HUES48 (cell line): ENCODE measurements around the gene DCHS1.

Source experiments
- H3K27ac ChIP-seq: one replicate; pipeline ENCODE4 v1.7.0; 2013; ENCODE audit warnings: low read depth, low read length, inconsistent platforms
- H3K27me3 ChIP-seq: 2 replicates; pipeline ENCODE4 v1.6.1; 2013; ENCODE audit warnings: mild to moderate bottlenecking, low read length; ENCODE audit not compliant: control insufficient read depth, insufficient read depth
- H3K36me3 ChIP-seq: 2 replicates; pipeline ENCODE4 v1.6.1; 2013; ENCODE audit warnings: low read length; ENCODE audit not compliant: control insufficient read depth, insufficient read depth
- H3K4me1 ChIP-seq: 2 replicates; pipeline ENCODE4 v1.6.1; 2013; ENCODE audit warnings: mild to moderate bottlenecking, low read length; ENCODE audit not compliant: control insufficient read depth, insufficient read depth
- H3K4me3 ChIP-seq: 2 replicates; pipeline ENCODE4 v1.5.1; 2013; ENCODE audit warnings: mild to moderate bottlenecking, low read depth, low read length
- H3K9ac ChIP-seq: 2 replicates; pipeline ENCODE4 v1.6.1; 2013; ENCODE audit warnings: mild to moderate bottlenecking, low read depth, low read length, moderate library complexity
- H3K9me3 ChIP-seq: 2 replicates; pipeline ENCODE4 v1.6.1; 2013; ENCODE audit warnings: low read length; ENCODE audit not compliant: control insufficient read depth, insufficient read depth

Gene DCHS1

GRCh38 chr11:6625832-6626420 lies 29.7 kb downstream of the DCHS1 start:
- Histone ChIP-seq H3K36me3 (peaks cover 30% of the 10 kb centered on the region), H3K27ac (no peak overlapping the region), H3K27me3 (peaks cover 19% of the 10 kb centered on the region), H3K4me3 (no peak overlapping the region), H3K9me3 (no peaks in the 10 kb centered on the region), H3K4me1 (peaks cover under 1% of the 10 kb centered on the region; the same call in 1 of the 2 replicates), H3K9ac (no peak overlapping the region)

GRCh38 chr11:6625156-6625831 lies 30.3 kb downstream of the DCHS1 start:
- no peak overlapping the region for H3K27ac ChIP-seq
- no peaks in the 10 kb centered on the region for H3K9me3 ChIP-seq
- peaks cover 13% of the 10 kb centered on the region for H3K27me3 ChIP-seq
- peaks cover 6% of the 10 kb centered on the region for H3K4me1 ChIP-seq
- no peak overlapping the region for H3K9ac ChIP-seq
- H3K36me3 ChIP-seq = peaks cover 30% of the 10 kb centered on the region
- H3K4me3 ChIP-seq = no peak overlapping the region

GRCh38 chr11:6623391-6624363 lies 31.9 kb downstream of the DCHS1 start:
- Histone ChIP-seq H3K9me3 (no peaks in the 10 kb centered on the region), H3K4me3 (no peak overlapping the region), H3K27ac (no peak overlapping the region), H3K27me3 (no peaks in the 10 kb centered on the region), H3K9ac (no peak overlapping the region), H3K4me1 (peaks cover 17% of the 10 kb centered on the region), H3K36me3 (peaks cover 30% of the 10 kb centered on the region)

- H3K9me3 ChIP-seq = no peaks in the 10 kb centered on the region
- peaks cover 22% of the 10 kb centered on the region for H3K4me1 ChIP-seq
- H3K9ac ChIP-seq = no peak overlapping the region
- H3K27me3 ChIP-seq = no peaks in the 10 kb centered on the region
- H3K36me3 ChIP-seq = peaks cover 30% of the 10 kb centered on the region
- H3K27ac ChIP-seq = no peak overlapping the region
- H3K4me3 ChIP-seq = no peak overlapping the region
Measured at GRCh38 chr11:6622261-6623171, 33.1 kb downstream of the DCHS1 start.

GRCh38 chr11:6621711-6622211 lies 33.8 kb downstream of the DCHS1 start:
- no peak overlapping the region for H3K4me3 ChIP-seq
- H3K36me3 ChIP-seq = peaks cover 24% of the 10 kb centered on the region
- H3K4me1 ChIP-seq = peaks cover 22% of the 10 kb centered on the region
- no peaks in the 10 kb centered on the region for H3K27me3 ChIP-seq
- no peak overlapping the region for H3K9ac ChIP-seq
- no peaks in the 10 kb centered on the region for H3K9me3 ChIP-seq
- no peak overlapping the region for H3K27ac ChIP-seq

GRCh38 chr11:6620636-6621035 lies 35.0 kb downstream of the DCHS1 start:
- Histone ChIP-seq H3K4me3 (no peak overlapping the region), H3K36me3 (peaks cover 22% of the 10 kb centered on the region; the same call in 1 of the 2 replicates), H3K9me3 (no peaks in the 10 kb centered on the region), H3K27me3 (no peaks in the 10 kb centered on the region), H3K4me1 (peaks cover 22% of the 10 kb centered on the region), H3K9ac (no peak overlapping the region), H3K27ac (no peak overlapping the region)

GRCh38 chr11:6619004-6619745 lies 36.4 kb downstream of the DCHS1 start, which contains the start of gene TPP1:
Gene TPP1, minus strand, starts transcription at chr11:6619422. Its CDS starts 22 bp downstream, at chr11:6619400.
- Histone ChIP-seq H3K27ac (peak within 1 kb of the TSS; percentile 48), H3K4me3 (peak within 1 kb of the TSS; percentile 87), H3K9ac (peak within 1 kb of the TSS; percentile 33), H3K4me1 (peaks cover 22% of the 10 kb centered on the region), H3K27me3 (no peaks in the 10 kb centered on the region), H3K36me3 (peaks cover 24% of the 10 kb centered on the region), H3K9me3 (no peaks in the 10 kb centered on the region)

GRCh38 chr11:6618117-6619003 lies 37.2 kb downstream of the DCHS1 start:
- Histone ChIP-seq H3K9ac (peak overlapping the region; percentile 33), H3K36me3 (peaks cover 31% of the 10 kb centered on the region), H3K9me3 (no peaks in the 10 kb centered on the region), H3K27ac (peak overlapping the region; percentile 48), H3K4me1 (peaks cover 22% of the 10 kb centered on the region), H3K4me3 (peak overlapping the region; percentile 87), H3K27me3 (no peaks in the 10 kb centered on the region)

GRCh38 chr11:6617315-6617781 lies 38.3 kb downstream of the DCHS1 start:
- Histone ChIP-seq H3K36me3 (peaks cover 31% of the 10 kb centered on the region), H3K27me3 (no peaks in the 10 kb centered on the region), H3K9me3 (no peaks in the 10 kb centered on the region), H3K9ac (no peak overlapping the region), H3K4me3 (no peak overlapping the region), H3K4me1 (peaks cover 27% of the 10 kb centered on the region), H3K27ac (no peak overlapping the region)
